Glutamatergic neuron (in vitro differentiated cells): ENCODE measurements around the gene FRK. TPM values are rescaled to one million over a fixed set of nuclear protein-coding genes. Genes with fewer than 3 reads are reported as not detected.

Experiments
- DNase-seq: peaks from one replicate; pipeline ENCODE4 v3.0.0; 2022
- H3K27ac Mint-ChIP-seq: one replicate; pipeline ENCODE4 v1.8.0; 2020; ENCODE audit warnings: mild to moderate bottlenecking, mixed read lengths, inconsistent platforms; ENCODE audit not compliant: unreplicated experiment
- H3K27me3 Mint-ChIP-seq: one replicate; pipeline ENCODE4 v1.8.0; 2020; ENCODE audit warnings: mild to moderate bottlenecking, moderate library complexity, mixed read lengths, inconsistent platforms; ENCODE audit not compliant: unreplicated experiment
- H3K36me3 Mint-ChIP-seq: one replicate; pipeline ENCODE4 v1.8.0; 2020; ENCODE audit warnings: mild to moderate bottlenecking, mixed read lengths, inconsistent platforms; ENCODE audit not compliant: unreplicated experiment
- H3K4me1 Mint-ChIP-seq: one replicate; pipeline ENCODE4 v1.8.0; 2020; ENCODE audit warnings: mild to moderate bottlenecking, low read depth, mixed read lengths, inconsistent platforms; ENCODE audit not compliant: unreplicated experiment
- H3K4me3 Mint-ChIP-seq: one replicate; pipeline ENCODE4 v1.8.0; 2020; ENCODE audit warnings: mild to moderate bottlenecking, mixed read lengths, inconsistent platforms; ENCODE audit not compliant: unreplicated experiment
- H3K9me3 Mint-ChIP-seq: one replicate; pipeline ENCODE4 v1.8.0; 2020; ENCODE audit warnings: mild to moderate bottlenecking, moderate library complexity, mixed read lengths, inconsistent platforms; ENCODE audit not compliant: unreplicated experiment
- total RNA-seq: library from RNA; stranded (reverse); fragmentation: NEBNext Ultra II Directional; extraction: Animal tissue kit (Norgen Biotek cat#: 25700); gene quantifications from one replicate; pipeline ENCODE4 v1.2.1, GENCODE V29; 2021; ENCODE audit not compliant: unreplicated experiment
- TF ChIP-seq, protein P1 (sequence below): fragments of 200-600 bp; sonication (generic); IDR thresholded peaks from one replicate; pipeline ENCODE4 v1.5.0; 2021; ENCODE audit not compliant: partially characterized antibody, unreplicated experiment

The FRK gene
- total RNA-seq, 1 donor from 2014 or later = 0.37 TPM

DNA sequence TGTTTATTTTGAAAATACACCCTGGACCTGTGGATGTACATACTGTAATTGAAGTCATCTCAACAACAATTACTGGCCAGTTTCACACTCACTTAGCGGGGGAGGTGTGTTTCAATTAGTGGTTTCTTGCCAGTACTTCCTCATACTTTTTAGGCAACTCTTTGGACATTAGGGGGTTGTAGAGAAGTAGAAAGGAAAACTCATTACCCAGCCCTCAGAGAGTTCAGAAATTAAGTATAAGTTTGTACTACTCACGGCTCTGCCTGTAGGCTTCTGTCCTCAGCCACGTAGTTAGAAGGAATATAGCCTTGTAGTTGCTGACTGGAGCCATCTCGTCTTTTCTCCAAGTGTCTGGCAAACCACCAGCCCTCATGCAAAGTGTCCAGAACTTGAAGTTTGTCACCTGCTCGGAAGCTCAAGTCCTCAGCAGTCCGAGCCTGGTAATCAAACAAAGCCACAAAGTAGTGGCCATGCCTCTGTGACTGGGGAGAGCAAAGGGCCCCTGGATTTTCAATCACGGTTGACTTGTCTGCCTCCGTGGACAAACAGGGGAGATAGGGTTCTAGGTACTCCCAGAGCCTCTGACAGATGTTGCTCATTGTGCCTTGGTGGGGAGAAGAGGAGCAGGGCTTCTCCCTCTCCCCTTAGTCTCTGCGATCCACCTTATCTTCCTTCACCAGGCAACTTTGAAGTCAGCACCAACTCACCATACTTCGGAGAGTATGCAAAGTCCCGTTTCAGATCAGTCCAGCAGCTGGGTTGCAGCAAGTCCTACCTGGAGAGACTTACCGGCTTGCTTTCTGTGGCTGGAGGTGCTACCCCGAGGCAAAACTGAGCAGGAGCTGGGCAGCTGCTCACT is 749 bp downstream of the FRK start:
- Mint-ChIP-seq H3K36me3 (no peaks in the 10 kb centered on the region), H3K27ac (no peak overlapping the region), H3K4me1 (peaks cover 3% of the 10 kb centered on the region), H3K27me3 (no peaks in the 10 kb centered on the region), H3K9me3 (no peaks in the 10 kb centered on the region), H3K4me3 (no peak overlapping the region)
- TF ChIP-seq, protein P1, sequence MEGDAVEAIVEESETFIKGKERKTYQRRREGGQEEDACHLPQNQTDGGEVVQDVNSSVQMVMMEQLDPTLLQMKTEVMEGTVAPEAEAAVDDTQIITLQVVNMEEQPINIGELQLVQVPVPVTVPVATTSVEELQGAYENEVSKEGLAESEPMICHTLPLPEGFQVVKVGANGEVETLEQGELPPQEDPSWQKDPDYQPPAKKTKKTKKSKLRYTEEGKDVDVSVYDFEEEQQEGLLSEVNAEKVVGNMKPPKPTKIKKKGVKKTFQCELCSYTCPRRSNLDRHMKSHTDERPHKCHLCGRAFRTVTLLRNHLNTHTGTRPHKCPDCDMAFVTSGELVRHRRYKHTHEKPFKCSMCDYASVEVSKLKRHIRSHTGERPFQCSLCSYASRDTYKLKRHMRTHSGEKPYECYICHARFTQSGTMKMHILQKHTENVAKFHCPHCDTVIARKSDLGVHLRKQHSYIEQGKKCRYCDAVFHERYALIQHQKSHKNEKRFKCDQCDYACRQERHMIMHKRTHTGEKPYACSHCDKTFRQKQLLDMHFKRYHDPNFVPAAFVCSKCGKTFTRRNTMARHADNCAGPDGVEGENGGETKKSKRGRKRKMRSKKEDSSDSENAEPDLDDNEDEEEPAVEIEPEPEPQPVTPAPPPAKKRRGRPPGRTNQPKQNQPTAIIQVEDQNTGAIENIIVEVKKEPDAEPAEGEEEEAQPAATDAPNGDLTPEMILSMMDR = no peak
- no peak for DNase-seq

DNA sequence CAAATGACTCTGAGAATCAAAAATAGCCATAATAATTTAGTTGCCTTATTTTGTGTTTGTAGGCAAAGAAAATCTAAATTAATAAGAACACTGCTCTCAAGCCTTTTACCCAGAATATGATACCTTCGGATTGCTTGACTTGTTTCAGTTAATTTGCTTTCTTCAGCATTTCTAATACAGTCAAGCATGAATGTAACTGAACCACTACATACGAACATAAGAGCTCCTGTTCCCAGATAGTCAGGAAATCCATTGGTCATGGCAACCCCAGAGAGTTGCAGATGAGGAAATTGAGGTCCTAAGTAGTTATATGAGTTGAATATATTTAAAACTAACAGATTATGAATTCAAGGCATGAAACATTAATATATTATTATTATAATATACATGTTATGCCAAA is 2.9 kb downstream of the FRK start:
- no peaks in the 10 kb centered on the region for H3K27me3 Mint-ChIP-seq
- DNase-seq = no peak
- H3K4me1 Mint-ChIP-seq = peaks cover 3% of the 10 kb centered on the region
- TF ChIP-seq, protein P1 = no peak
- H3K36me3 Mint-ChIP-seq = no peaks in the 10 kb centered on the region
- H3K27ac Mint-ChIP-seq = no peak overlapping the region
- H3K9me3 Mint-ChIP-seq = no peaks in the 10 kb centered on the region
- no peak overlapping the region for H3K4me3 Mint-ChIP-seq

DNA sequence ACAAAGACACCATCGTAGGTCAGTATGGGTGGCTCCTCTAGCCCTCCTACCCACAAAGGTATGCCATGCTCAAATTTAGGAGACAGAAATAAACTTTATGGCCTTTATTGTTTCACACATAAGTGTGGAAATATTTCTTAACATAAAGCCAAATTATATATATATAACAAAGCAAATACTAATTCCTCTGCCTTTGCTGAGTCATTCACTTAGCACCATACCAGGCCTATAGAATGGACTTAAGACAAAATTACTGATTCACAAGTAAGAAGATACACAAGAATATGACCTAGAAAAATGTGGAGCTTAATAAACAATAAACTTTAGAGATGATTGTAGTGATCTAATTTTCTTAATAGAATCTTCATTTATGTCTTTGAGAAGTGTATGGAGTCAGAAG is 5.2 kb downstream of the FRK start:
- Mint-ChIP-seq H3K27me3 (no peaks in the 10 kb centered on the region), H3K27ac (no peak overlapping the region), H3K4me1 (no peaks in the 10 kb centered on the region), H3K4me3 (no peak overlapping the region), H3K9me3 (no peaks in the 10 kb centered on the region), H3K36me3 (no peaks in the 10 kb centered on the region)
- DNase-seq = no peak
- TF ChIP-seq, protein P1 = no peak

DNA sequence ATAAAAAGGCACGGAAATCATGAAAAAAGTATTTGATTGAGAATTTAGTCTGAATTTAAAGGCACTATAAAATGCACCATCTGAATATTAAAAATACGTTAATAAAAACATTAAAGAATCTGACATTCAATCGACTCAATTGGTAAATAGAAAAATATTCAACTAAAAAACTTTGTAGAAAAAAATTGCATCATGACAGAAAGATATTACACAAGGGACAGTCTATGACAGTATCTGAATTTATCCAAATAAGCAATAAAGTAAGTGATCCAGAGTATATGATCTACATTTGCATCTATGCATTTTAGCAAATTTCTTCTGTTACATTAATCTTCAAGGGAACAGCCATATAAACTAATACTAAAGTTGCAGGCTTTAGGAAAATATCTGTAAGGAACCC is 9.4 kb downstream of the FRK start:
- peaks cover 2% of the 10 kb centered on the region for H3K9me3 Mint-ChIP-seq
- H3K4me1 Mint-ChIP-seq = no peaks in the 10 kb centered on the region
- DNase-seq = no peak
- no peak overlapping the region for H3K27ac Mint-ChIP-seq
- TF ChIP-seq, protein P1 = no peak
- no peaks in the 10 kb centered on the region for H3K27me3 Mint-ChIP-seq
- no peak overlapping the region for H3K4me3 Mint-ChIP-seq
- no peaks in the 10 kb centered on the region for H3K36me3 Mint-ChIP-seq

DNA sequence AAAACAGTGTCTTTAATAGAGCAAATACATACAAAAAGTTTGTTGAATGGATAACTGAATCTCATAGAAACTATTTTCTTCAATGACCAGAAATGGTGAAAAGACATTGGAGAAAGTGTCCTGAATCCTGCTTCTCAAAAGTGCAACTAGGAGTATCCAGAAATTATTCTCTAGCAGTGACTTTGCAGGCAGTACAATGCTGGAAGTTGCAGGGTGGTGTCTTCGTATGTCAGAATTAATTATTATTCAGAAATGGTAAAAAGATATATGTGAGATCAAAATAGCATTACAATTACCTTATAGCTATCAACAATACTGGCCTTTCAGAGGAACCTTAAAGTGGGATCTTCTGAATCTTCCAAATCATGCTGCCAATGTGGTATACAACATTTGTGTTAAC is 10.0 kb downstream of the FRK start:
- H3K36me3 Mint-ChIP-seq = no peaks in the 10 kb centered on the region
- no peak overlapping the region for H3K27ac Mint-ChIP-seq
- H3K27me3 Mint-ChIP-seq = no peaks in the 10 kb centered on the region
- H3K4me1 Mint-ChIP-seq = no peaks in the 10 kb centered on the region
- peaks cover 2% of the 10 kb centered on the region for H3K9me3 Mint-ChIP-seq
- no peak overlapping the region for H3K4me3 Mint-ChIP-seq
- DNase-seq = no peak
- TF ChIP-seq, protein P1 = no peak
